NCI-H510A (cell line): ENCODE data around the gene HMGCL.
A peak's percentile ranks its signal among the peaks of the same experiment; 100 is the strongest.
"Not testable (repeated sequence)": the region's sequence is repeated elsewhere in the genome, so short reads cannot be mapped to it uniquely, and the experiment has no call there.

Experiments used
- DNase-seq: peaks from one replicate; lab custom pipeline; 2025; lab: John Stamatoyannopoulos, UW

HMGCL gene

GRCh38 chr1:23798662-23799142 lies 26.5 kb downstream of the HMGCL start:
- no peak for DNase-seq

DNA sequence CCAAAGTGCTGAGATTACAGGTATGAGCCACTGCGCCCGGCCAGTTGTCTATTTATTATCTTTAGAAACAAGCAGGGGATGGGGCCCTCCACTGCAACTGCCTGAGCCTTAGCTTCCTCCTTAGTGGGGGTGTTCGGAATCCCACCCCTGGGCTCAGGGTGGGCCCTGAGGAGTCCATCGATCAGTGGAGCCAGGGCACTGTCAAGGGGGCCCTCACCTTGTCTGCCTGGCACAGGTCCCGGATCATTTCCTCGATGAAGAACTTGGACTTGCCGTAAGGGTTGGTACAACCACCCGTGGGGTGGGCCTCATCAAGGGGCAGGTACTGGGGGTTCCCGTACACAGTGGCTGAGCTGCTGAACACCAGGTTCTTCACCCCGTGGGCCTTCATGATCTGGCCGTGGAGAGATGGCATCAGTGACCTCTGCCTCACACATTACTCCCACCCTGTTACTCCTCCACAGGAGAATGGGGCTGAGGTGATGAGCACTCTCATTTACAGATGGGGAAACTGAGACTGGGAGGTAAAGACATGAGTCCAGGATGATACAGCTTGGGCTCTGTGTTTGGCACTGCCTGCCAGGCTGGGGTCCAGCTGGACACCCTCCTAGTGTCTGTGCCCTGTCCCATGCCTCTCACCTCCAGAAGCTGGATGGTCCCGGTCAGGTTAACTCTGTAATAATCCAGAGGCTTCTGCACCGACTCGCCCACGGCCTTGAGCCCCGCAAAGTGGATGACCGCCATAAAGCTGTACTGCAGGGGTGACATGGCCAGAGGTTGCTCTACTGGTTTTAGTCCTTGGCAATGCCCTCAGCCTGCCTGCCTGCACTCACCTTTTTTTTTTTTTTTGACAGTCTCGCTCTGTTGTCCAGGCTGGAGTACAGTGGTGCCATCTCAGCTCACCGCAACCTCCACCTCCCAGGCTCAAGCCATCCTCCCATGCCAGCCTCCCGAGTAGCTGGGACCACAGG lies 27.5 kb downstream of the HMGCL start:
- DNase-seq, result no peak

- no peak for DNase-seq
These were observed 28.6 kb downstream of the HMGCL start for GRCh38 chr1:23796466-23797271.

- no peak for DNase-seq
These were observed 29.4 kb downstream of the HMGCL start for GRCh38 chr1:23795676-23796465.

- not testable (repeated sequence) for DNase-seq
These were observed 30.5 kb downstream of the HMGCL start for GRCh38 chr1:23794732-23795182.

- DNase-seq, result no peak
These were observed 31.1 kb downstream of the HMGCL start for GRCh38 chr1:23793861-23794731.

GRCh38 chr1:23793018-23793781 lies 32.0 kb downstream of the HMGCL start:
- DNase-seq, result no peak

DNA sequence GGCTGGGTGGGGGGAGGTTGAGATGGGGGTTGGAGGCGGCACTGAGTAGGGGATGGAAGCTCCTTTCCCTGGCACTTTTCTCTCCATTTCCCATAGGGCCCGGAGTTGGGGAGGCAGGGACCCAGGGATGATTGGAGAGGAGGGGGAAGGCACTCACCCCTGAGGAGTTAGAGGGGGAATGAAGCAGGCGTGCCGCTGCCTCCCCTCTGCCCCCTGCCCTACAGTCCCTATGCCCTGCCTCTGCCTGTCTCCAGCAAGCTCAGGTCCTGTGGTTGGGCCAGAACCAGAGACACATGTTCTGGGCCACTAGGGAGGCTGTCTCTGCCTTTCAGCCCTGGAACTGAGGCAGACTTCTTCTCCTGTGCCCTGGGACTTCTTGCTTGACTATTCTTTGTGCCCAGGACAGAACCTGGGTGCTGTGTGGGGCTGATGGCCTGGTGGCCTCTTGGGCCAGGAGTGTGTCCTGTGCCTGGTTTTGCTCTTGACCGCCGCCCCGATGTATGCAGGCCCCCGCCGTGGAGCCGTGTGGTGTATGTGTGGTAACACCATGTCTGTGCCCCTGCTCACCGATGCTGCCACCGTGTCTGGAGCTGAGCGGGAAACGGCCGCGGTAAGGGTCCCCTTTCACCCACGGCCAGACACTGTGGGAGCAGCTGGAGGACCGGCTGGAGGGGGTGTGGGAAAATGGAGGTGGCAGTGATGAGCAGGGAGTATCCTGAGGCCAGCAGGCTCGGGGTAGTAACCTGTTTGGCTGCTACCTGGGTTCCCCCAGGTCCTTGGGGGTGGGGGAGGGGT lies 32.9 kb downstream of the HMGCL start:
- DNase-seq, result no peak

GRCh38 chr1:23791516-23792047 lies 33.6 kb downstream of the HMGCL start:
- DNase-seq, result no peak

- DNase-seq, result peak; percentile 91
These were observed 34.3 kb downstream of the HMGCL start, which contains the start of gene LYPLA2 for GRCh38 chr1:23790696-23791515. LYPLA2 (plus strand) TSS chr1:23791145; CDS start chr1:23792683, 1,538 bp downstream.

DNA sequence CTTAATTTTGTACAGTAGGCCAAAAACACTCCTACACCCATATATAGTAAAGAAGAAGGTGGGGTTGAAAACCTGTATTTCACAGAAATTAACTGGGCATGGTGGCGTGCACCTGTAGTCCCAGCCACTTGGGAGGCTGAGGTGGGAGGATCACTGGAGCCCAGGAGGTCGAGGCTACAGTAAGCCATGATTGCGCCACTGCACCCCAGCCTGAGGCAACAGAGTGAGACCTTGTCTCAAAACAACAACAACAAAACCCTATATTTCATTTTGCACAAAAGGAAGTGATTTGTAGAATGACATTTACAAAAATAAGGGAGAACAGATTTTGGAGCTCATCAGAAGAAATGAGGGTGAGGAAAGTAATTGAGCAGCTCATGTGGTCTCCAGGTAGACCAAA lies 36.5 kb downstream of the HMGCL start:
- DNase-seq, result no peak

GRCh38 chr1:23787701-23788100 lies 37.5 kb downstream of the HMGCL start:
- no peak for DNase-seq

- no peak for DNase-seq
These were observed 40.4 kb downstream of the HMGCL start for GRCh38 chr1:23784846-23785245.

DNA sequence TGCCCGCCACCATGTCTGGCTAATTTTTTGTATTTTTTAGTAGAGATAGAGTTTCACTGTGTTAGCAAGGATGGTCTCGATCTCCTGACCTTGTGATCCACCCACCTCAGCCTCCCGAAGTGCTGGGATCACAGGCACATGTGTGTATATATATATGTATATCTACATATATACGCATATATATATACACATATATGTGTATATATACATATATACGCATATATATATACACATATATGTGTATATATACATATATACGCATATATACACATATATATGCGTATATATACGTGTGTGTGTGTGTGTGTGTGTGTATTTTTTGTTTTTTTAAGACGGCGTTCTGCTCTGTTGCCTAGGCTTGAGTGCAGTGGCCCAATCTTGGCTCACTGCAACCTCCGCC lies 42.1 kb downstream of the HMGCL start:
- not testable (repeated sequence) for DNase-seq

- no peak for DNase-seq
These were observed 45.3 kb downstream of the HMGCL start for GRCh38 chr1:23779826-23780371.

DNA sequence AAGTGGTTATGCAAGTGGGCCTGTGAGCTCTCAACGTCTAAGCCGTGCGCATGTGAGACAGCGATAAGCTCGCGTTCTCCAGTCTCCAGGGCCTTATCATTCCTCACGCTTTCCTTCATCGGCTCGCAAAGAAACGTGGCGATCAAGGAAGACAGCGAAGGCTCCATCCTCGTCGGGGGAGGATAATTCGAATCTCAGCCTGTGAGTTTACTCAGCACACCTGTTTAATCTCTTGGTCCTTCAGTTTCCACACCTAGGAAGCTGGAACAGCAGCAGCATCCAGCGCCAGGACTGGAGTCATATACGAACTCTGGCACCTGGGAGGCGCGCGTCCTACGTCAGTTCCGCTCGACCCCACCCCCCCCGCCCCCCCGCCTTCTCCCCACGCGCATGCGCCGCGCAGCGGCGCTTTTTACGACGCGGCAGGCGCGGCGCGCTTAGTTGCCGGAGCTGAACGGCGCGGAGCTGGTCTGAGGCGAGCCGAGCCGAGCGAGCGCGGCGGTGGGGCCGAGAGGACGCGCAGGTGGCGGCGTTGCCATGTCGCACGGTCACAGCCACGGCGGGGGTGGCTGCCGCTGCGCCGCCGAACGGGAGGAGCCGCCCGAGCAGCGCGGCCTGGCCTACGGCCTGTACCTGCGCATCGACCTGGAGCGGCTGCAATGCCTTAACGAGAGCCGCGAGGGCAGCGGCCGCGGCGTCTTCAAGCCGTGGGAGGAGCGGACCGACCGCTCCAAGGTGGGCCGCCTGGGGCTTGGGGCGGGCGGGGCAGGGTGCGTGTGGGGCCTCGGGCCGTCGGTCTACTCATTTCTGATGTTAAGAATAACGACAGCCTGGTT lies 47.0 kb downstream of the HMGCL start, which contains the start of gene PITHD1:
TSS of gene PITHD1 (plus strand) at position 440 of the 836 bp plus-strand sequence. CDS start at position 538, 98 bp downstream.
- peak; percentile 77 for DNase-seq

DNA sequence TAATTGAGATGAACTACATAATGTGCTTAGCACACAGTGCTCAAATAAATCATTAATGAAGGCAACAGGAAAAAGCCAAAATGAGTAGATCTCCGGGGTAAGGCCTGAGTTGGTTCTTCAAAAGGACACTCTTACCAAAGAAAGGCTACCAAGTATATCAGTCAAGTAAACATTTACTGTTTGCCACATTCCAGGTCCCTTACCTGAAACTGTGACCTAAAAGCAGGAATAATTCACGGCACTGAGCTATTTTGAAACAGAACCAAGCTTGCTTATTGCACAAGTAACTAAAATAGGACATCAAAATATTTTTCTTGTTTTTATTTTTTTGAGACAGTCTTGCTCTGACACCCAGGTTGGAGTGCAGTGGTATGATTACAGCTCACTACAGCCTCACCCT lies 49.0 kb downstream of the HMGCL start:
- DNase-seq, result no peak
